ENCODE data around the gene PHKB.

Gene PHKB

DNA sequence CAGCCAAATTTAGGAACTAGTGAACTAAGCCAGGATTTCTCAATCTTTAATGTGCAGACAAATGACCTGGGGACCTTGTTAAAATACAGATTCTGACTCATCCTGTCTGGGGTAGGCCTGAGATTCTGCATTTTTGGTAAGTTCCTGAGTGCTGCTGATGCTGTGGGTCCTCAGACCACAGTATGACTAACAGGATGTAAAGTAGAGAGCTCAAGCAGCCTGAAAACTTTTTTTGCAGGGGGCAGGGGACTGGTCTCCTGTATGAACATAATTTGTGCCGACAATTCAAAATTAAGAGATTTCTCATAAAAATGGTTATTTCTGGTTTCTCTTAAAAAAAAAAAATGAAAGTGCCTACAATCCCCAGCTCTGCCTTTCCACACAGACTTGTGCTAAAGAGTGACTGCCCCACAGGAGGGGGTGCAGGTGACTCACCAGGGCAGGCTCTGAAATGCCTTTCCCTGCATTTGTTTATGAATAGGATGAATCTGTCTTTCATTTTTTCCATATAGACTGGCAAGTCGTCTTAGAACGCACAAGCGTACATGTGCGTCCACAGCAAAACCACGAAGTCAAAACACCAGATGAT, 271.5 kb downstream of the PHKB start:
- H3K4me3 ChIP-seq (ENCODE audit: low read depth, low read length), result peak overlapping the region; percentile 36
- TF ChIP-seq CTCF (IDR thresholded peaks at IDR 0.05; ENCODE audit: low read depth, low read length), result no peak

DNA sequence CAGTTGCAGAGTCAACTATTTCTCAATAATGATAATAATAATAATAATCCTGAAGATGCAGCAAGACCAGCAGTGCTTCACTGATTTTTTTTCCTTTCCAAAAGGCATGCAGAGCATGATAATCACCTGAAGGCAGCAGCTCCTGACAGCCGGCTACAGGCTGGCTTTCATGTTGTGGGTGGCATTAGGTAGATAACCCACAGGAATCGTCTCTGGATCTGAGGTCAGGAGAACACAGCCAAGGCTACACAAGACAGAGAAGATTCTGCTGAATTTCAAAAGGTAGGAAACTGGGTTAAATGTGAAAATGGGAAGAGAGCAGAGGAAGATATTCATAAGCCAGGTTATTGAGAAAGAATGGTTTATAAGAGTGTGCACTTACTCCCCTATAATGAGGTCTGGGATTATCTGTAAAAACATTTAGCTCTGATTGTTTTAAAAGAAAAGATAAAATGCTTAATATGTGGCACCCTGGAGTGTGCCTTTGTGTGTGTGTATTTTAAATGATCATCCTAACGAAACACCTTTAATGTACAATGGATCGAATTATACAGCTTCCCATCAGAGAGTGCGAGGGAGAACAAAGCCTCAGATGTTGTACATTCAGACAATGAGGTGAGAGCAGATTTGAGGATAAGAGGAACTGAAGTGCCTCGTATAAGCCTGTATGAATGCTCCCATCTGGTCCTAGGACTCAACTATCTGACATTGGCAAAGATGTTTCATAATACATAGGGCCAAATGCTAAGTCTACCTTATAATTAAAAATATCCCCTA, 273.1 kb downstream of the PHKB start:
- no peak overlapping the region for H3K4me3 ChIP-seq (ENCODE audit: low read depth, low read length)
- TF ChIP-seq CTCF (IDR thresholded peaks at IDR 0.05; ENCODE audit: low read depth, low read length), result no peak

DNA sequence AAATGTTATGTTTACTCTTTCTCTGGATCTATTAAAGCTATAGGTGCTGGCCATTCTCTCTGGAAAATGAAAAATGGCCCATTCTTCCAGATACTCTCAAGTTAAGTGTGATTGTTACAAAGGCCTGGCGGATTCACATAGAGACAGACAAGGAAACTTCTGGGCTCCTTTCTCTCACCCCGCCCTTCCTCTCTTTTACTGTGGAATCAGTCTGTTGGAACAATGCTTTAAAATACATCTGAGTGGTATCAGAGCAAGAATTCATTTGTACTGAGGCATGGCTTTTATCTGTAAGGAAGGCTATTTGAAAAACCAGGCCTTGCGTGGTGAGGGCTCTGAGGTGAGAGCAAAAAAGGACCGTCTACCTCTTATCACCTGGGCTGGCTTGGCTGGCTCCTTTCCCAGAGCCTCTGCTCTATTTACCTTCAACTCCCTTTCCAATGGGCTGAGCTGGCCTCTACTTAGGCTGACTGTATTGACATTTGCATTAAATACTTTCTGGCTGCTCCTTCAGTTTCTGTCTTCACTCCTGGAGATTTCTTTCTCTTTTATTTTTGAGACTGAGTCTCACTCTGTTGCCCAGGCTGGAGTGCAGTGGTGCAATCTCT, 274.0 kb downstream of the PHKB start:
- no peak overlapping the region for H3K4me3 ChIP-seq (ENCODE audit: low read depth, low read length)
- no peak for TF ChIP-seq CTCF (IDR thresholded peaks at IDR 0.05; ENCODE audit: low read depth, low read length)

- no peak overlapping the region for H3K4me3 ChIP-seq (ENCODE audit: low read depth, low read length)
Observed at GRCh38 chr16:47750371-47750770, 289.2 kb downstream of the PHKB start.

More at GRCh38 chr16:47750371-47750770, 289.2 kb downstream of the PHKB start:
- TF ChIP-seq CTCF (IDR thresholded peaks at IDR 0.05; ENCODE audit: low read depth, low read length), result no peak
